Ovary (tissue), 3 donors: ENCODE results near the gene FGF13.

Experiments used
- CTCF ChIP-seq, 3 donors: fragments of 450-650 bp in 2 of 3; fragments of 200-600 bp in 1 of 3; IDR thresholded peaks; one replicate each; pipeline versions ENCODE4 v1.5.1 to v1.8.0; 2016 to 2022; ENCODE audit warnings: antibody characterized with exemption in 3 of 3, mild to moderate bottlenecking in 1 of 3
- EP300 ChIP-seq: sonication (generic); formaldehyde crosslinking; IDR thresholded peaks from one replicate; pipeline ENCODE4 v1.6.1; 2017; ENCODE audit warnings: antibody characterized with exemption
- donor health status: DM: no; HTN: no; CAD: no.

GRCh38 chrX:138692591-138692990, 18.9 kb downstream of the FGF13 start:
- TF ChIP-seq EP300 (no peak), CTCF (IDR thresholded peaks at IDR 0.05) (no peak)
